DMS153 treated with DMSO at 0.1 percent for 48 hours (cell line): Measurements from ENCODE around the gene ZNF805.
A peak's percentile ranks its signal among the peaks of the same experiment; 100 is the strongest.
"Not testable (repeated sequence)": the region's sequence is repeated elsewhere in the genome, so short reads cannot be mapped to it uniquely, and the experiment has no call there.

Source experiments
- DNase-seq: peaks from one replicate; lab custom pipeline; 2025; ENCODE audit not compliant: unreplicated experiment; lab: John Stamatoyannopoulos, UW

ZNF805 gene

DNA sequence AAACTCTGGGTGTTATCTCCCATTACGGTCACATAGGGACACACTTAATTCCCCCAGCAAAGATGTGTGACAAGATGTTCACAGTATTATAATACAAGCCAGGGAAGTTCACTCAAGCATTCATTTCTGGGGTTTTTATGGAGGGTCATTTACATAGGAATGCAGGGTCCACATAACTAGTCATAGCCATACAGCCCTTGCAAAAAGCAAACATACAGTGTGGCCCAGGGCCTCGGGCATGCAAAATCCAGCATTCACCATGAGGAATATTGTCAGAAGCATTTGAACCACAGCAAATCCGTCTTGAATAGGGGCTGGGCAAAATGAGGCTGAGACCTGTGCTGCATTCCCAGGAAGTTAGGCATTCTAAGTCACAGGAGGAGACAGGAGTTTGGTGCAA lies 26.9 kb downstream of the ZNF805 start:
- DNase-seq: no peak

DNA sequence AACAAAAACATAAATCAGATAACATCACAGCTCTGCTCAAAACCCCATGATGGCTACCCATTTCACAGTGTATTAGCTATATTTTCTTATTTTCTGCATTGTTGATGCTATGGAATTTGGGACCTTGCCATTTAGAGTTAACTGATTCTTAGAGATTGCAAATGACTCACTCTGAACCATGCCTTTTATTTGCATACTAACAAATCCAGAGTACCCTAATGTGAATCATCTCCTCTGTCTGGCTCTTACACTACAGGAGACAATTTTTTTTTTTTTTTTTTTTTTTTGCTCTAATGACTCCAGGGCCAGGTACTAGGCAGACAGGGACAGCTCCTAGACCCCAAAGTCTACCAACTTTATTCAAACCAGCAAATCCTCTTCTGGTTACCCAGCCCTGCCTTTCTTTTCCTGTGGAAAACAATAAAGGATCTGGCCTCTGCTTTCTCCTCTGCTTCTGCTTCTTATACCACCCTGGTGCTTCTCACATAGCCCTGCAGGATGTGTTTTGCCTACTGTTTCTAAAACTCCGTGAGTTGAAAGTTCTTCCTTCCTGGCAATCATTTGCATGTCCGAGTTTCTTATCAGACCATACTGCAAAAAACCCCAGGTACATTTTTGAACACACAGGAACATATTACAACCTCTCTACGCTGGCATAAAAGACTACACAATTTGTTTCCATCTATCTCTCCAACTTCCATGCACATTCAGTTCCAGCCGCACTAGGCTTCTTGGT lies 29.3 kb downstream of the ZNF805 start:
- no peak for DNase-seq

DNA sequence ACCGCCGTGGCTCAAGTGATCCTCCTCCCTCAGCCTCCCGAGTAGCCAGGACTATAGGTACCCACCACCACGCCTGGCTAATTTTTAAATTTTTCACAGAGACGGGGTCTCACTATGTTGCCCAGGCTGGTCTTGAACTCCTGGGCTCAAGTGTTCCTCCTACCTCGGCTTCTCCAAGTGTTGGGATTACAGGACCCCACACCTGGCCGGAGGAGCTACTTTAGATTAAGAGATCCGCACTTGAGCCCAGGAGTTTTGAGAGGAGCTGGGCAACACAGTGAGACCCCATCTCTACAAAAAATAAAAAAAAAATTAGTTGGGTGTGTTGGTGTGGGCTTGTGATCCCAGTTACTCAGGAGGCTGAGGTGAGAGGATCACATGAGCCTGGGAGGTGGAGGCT lies 30.8 kb downstream of the ZNF805 start:
- DNase-seq: no peak

DNA sequence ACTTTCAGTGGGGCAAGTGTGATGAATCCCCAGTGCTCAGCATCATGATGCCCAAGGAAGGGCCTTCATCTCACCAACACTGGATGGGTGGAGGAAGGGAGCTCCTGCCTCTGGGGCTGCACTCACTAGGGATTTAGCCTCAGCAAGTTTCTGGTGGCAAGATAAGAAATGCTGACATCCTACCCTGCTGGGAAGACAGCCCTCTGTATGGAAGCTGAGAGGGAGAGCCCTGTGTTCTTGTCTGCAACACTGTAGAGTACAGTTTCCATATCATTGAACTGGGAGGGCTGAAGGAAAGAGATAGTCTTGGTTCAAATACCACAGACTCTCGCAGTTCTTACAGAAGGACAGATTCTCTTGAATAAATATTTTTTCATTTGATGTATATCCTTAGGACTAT lies 32.6 kb downstream of the ZNF805 start:
- no peak for DNase-seq

DNA sequence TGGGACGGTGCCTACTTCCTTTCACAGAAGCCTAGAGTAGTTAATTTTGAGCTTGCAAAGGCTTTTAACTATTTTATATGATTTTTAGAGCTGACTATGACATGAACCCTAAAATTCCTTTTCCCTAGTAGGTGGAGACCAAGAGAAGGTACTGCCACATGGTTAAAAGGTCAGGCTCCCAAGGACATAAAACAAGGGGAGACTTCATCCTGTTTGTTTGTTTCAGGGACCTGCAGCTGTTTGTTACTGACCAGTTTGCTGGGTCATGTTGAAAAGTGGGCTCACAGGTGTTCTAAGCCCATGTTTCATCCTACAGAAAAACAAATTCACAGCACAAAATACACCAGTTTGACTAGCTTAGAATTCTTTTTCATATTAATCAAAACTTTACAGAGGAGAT lies 36.0 kb downstream of the ZNF805 start:
- DNase-seq: no peak

DNA sequence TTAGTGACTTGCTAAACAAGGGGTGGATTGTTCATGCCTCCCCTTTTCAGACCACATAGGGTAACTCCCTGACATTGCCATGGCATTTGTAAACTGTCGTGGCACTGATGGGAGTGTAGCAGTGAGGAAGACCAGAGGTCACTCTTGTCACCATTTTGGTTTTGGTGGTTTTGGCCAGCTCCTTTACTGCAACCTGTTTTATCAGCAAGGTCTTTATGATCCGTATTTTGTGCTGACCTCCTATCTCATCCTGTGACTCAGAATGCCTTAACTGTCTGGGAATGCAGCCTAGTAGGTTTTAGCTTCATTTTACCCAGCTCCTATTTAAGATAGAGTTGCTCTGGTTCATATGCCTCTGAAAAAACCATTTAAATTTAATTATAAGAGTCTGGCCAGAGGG lies 38.0 kb downstream of the ZNF805 start:
- DNase-seq: not testable (repeated sequence)

DNA sequence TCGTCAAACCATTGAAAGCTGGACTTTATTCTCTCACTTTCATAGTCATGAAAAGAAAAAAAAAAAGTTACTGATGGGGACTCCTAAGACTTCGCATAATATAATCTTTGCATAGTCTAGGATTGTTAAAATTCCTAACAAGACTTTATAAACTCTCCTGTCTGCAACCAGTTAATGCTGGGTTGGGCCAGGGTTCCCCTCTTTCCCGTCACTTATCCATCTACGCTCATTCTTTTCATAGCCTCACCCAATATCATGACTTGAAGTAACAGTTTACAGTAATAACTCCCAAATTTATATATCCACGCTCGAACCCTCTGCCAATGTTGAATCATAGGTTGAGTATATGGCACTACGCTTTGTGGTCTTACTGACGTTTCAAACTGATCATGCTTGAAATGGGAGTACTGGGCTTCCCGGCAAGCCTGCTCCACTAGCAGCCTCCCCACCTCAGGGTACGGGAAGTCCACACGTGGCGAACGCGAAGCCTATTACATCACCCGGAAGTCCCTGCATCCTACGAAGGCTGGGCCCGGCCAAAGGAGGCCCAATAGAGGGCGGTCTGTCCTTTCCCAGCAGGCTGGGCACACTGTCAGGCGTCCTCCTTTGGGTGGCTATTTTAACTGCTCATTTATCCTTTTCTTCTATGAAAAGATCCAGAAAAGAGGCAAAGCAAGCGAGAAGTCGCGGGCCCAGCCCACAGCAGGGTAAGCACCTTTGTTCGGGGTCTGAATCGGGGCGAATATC lies 39.2 kb downstream of the ZNF805 start:
- DNase-seq: peak; percentile 71

DNA sequence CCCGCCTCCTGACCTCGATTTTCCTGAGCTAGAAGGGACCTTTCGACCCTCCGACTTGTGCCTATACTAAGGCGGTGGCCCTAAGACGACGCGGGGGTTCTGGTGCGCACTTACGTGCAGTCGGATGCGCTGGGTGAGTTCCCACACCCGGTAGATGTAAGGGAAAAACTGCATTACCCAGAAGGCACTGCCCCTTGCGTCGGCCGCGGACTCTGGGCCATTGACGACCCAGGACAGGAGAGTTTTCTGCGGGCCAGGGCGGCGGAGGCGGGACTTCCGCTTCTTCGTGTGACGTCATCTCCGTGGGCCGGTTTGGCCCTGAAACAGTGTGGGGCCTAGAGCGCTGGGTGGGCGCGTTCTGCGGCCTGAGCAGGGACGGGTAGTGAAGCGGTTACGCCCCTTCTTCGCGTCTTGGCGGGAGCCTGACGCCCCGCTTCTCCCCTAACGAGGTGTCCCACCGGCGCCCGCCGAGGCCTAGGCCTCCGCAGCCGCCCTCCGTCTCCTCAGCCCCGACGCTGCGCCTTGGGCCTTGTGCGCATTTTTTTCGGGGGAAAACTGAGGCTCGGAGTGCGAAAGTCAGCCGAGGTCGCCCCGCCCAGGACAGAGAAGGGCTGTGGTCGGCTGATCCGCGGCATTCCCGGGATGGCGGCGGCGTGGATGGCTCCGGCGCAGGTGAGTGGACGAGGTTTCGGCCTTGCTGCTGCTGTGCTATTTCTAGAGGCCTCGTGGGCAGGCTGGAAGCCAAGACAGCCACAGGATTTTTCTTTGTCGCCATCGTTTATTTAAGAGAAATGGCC lies 39.9 kb downstream of the ZNF805 start, which contains the start of gene ZNF460:
Gene ZNF460, plus strand, starts transcription at position 321 of the 797 bp plus-strand sequence. Its CDS starts 322 bp downstream, at position 643.
- DNase-seq: peak; percentile 84

DNA sequence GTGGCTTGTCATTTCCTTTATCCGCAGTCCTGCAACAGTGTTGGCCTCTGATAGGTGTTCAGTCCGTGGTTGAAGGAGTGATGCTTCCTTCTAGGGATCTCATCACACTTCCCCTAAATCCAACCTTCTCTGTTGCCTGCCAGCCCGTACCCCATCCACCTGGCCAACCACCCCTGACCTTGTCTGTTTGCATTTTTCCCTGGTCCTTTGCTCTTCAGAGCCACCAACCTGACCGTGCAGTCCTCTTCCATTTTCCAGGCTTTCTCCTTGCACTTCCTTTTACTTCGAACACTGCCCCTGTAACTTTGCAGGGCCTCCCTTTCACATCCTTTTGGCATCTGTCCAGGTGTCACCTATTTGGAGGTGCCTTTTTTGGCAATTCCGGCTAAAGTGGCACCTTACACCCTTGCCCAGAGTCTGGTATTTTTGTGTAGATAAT lies 40.5 kb downstream of the ZNF805 start:
- DNase-seq: no peak

DNA sequence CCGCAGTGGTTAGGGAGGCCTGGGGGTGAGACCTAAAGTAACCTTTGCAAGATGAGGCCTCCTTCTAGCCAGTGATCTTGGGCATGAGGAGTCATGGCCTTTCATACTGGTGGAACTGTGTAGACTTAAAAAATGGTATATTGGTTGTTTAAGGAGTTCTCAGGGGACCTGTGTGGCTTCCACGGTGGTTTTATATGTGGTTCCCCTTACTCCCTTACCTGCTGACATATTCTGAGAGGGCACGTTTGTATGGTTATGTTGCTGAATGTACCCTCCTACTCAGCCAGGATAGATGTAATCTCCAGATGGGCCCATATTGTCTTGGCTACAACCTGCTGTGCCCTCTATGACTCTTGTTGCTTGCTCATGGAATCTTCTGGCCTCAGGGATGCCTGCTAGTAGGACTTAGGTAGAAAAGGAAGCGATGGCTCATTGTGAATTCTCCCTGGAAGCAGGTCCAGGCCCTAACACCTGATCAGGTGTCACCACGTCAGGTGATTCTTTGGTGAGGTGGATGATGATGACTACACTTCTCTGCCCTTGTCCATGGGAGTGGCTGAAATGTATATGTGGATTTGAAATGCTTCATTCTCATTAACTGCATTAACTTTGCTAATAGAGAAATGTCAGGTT lies 41.7 kb downstream of the ZNF805 start:
- no peak for DNase-seq

DNA sequence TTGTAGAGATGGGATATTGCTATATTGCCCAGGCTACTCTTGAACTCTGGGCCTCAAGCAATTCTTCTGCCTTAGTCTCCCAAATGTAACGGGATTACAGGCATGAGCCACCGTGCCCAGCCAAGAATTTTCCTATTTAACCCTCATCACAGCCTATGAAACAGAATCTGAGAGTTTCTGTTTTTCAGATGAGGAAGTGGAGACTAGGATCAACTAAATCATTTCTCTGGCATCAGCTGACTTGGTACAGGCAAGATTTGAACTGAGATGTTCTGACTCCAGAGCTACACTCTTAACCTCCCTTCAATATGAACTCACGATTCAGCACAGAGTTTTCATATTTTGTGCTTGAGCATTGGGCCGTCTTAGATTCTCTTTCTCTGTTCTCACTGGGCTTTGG lies 47.9 kb downstream of the ZNF805 start:
- no peak for DNase-seq

DNA sequence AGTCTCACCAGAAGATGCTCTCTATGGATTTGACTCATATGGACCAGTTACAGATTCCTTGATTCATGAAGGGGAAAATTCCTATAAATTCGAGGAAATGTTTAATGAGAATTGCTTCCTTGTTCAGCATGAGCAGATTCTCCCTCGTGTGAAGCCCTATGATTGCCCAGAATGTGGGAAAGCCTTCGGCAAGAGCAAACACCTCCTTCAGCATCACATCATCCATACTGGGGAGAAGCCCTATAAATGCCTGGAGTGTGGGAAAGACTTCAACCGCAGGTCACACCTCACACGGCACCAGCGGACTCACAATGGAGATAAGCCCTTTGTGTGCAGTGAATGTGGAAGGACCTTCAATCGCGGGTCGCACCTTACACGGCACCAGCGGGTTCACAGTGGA lies 50.5 kb downstream of the ZNF805 start:
- DNase-seq: no peak

DNA sequence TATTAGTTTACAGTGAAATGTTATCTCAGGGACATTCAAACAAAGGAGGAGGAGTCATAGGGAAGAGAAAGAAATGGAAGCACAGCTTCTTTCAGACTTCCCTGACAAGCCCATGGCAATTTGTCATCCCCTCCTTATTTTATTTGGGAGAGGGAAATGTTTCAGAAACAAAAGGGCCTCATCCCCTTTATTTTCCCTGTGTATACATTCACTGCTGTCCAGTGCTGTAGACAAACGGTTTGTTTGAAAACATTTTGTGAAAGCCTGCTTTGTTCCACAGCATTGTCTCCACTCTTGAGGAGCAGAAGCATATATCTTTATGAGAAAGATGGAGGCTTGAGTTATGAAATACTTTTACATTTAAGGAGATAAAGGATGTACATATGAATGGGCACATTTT lies 52.1 kb downstream of the ZNF805 start:
- no peak for DNase-seq

DNA sequence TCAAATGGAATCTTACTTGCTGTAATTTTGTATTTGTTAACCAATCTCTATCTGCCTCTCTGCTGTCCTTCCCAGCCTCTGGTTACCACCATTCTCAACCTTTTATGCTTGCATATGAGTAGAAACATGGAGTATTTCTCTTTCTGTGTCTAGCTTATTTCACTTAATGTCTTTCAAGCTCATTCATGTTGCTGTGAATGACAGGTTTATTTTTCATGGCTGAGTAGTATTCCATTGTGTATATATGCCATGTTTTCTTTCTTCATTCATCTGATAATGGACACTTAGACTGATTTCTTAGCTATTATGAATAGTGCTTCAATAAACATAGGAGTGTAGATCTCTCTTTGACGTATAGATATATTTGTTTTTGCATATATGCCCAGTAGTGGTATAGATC lies 53.3 kb downstream of the ZNF805 start:
- DNase-seq: no peak

DNA sequence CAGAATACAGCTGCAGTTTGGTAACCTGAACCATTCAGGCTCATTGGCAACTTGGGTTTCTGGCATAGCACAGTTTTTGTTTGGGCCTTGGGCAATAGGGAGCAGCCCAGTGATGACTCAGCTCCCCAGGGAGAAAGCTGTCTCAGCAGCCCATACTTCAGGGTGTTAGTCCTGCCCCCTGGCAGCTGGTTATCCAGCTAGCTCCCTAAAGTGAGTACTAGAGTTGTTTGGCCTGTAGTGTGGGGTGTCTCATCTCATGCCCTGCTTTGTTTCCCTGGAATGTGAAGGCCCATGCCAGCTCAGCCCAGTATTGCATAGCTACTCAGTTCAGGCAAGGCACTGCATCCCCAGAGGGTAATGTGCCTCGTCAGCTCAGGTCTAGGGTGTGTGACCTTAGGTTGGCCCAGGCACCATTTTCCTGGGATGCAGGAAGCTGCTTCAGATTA lies 61.6 kb downstream of the ZNF805 start:
- no peak for DNase-seq

DNA sequence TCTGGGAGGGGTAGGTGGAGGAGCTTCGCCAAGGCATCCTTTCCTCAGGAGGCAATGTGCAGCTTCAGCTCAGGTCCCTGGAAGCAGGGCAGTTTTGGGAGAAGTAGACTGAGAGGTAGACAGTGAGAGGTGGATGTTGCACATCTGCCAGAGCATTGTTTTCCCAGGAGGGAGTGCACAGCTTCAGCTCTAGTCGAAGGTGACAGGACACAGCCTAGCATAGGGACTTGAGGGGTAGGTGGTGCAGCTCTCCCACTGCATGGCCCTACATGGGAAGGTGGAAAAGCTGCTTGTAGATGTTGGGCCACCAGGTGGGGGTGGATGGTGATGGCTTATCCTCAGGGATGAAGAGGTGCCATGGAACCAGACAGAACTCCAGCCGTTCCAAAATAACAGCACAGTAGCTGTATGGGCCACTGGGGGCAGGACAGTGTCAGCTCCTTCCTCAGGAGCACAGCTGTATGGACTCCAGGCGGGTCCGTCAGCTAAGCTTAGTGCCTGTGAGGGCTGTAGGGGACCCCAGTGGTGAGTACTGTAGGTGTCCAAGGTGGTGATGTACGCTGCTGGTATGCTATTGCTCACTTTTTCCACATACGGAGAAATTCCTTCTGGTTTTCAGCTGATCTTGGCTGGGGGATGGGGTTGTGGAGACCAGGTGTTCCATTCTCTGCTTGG lies 62.4 kb downstream of the ZNF805 start:
- DNase-seq: no peak
